Breast epithelium (tissue), 3 donors: ENCODE measurements around the gene PRKN.

Source experiments
- POLR2A ChIP-seq: fragments of 450-650 bp; IDR thresholded peaks from one replicate; pipeline ENCODE4 v1.6.1; 2016; ENCODE audit warnings: antibody characterized with exemption, mild to moderate bottlenecking, moderate library complexity
- POLR2AphosphoS5 ChIP-seq, 3 donors: sonication (generic); formaldehyde crosslinking; IDR thresholded peaks; one replicate each; pipeline ENCODE4 v1.6.1; 2017; ENCODE audit warnings: antibody characterized with exemption in 3 of 3
- TF ChIP-seq, protein P1 (sequence below), 3 donors: fragments of 450-650 bp; IDR thresholded peaks; one replicate each; pipeline ENCODE4 v1.5.1; 2016 to 2017; ENCODE audit warnings: antibody characterized with exemption in 3 of 3, mild to moderate bottlenecking in 3 of 3, moderate library complexity in 3 of 3

- TF ChIP-seq, protein P1, sequence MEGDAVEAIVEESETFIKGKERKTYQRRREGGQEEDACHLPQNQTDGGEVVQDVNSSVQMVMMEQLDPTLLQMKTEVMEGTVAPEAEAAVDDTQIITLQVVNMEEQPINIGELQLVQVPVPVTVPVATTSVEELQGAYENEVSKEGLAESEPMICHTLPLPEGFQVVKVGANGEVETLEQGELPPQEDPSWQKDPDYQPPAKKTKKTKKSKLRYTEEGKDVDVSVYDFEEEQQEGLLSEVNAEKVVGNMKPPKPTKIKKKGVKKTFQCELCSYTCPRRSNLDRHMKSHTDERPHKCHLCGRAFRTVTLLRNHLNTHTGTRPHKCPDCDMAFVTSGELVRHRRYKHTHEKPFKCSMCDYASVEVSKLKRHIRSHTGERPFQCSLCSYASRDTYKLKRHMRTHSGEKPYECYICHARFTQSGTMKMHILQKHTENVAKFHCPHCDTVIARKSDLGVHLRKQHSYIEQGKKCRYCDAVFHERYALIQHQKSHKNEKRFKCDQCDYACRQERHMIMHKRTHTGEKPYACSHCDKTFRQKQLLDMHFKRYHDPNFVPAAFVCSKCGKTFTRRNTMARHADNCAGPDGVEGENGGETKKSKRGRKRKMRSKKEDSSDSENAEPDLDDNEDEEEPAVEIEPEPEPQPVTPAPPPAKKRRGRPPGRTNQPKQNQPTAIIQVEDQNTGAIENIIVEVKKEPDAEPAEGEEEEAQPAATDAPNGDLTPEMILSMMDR (IDR thresholded peaks at IDR 0.05) = no peak
- TF ChIP-seq POLR2A = no peak
- TF ChIP-seq POLR2AphosphoS5 (IDR thresholded peaks at IDR 0.05) = no peak
Observed at GRCh38 chr6:161376367-161376766, 1351.2 kb downstream of the PRKN start.
